Measurements from ENCODE around the gene C6orf89.
"Not testable (repeated sequence)": the region's sequence is repeated elsewhere in the genome, so short reads cannot be mapped to it uniquely, and the experiment has no call there.

C6orf89 gene

DNA sequence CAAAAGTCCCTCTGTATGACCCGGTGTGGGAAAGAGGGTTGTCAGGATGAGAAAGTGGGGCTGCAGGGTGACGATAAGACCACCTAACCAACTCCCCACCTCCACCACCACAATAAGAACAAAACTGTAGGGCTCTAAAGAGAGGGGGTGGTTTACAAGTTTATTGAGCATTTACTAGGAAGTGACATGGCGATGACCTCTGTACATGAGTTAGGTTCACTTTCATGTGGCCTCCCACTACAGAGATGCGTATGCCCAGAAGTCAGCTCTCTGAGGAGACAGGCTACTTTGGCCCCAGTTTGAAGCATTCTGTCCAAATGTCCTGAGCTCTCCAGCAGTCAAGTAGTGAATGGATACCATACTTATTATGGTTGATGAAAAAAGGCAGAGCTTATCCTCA lies 40.1 kb downstream of the C6orf89 start:
- DNase-seq, result no peak

DNA sequence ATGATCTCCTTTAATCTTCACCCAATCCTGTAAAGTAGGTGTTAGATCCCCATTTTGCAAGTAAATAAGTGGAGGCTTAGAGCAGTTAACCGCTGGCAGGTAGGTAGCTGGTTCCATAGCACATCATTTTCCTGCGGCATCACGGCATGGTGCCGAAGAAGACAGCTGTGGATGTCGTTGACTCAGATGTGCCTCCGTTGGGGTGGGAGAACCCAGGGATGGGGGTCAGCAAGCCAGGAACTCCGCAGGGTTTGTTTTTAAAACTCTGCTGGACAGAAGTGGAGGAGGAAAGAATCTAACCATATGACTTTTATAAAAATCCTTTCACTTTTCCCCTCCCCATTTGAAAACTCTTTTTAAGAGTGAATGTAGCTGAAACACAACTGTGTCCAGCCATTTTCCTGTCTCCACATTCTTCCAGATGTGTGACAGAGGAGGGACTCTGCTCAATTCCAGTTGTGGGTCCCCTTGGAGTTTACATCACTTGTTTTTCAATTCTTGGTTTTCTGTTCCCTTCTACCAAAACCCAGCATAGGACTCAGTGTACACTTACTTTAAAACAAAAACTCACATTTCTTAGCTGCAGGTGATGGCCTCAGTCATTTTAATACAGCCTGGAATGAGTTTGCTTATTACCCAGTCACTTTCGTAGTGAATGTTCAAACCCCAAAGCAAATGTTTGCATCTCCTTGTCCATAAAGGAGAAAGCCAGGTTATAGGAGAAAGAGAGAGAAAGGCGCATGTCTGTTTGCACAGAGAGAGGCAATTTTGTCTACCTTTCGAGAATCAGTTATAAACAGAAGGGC lies 41.2 kb downstream of the C6orf89 start:
- no peak for DNase-seq

DNA sequence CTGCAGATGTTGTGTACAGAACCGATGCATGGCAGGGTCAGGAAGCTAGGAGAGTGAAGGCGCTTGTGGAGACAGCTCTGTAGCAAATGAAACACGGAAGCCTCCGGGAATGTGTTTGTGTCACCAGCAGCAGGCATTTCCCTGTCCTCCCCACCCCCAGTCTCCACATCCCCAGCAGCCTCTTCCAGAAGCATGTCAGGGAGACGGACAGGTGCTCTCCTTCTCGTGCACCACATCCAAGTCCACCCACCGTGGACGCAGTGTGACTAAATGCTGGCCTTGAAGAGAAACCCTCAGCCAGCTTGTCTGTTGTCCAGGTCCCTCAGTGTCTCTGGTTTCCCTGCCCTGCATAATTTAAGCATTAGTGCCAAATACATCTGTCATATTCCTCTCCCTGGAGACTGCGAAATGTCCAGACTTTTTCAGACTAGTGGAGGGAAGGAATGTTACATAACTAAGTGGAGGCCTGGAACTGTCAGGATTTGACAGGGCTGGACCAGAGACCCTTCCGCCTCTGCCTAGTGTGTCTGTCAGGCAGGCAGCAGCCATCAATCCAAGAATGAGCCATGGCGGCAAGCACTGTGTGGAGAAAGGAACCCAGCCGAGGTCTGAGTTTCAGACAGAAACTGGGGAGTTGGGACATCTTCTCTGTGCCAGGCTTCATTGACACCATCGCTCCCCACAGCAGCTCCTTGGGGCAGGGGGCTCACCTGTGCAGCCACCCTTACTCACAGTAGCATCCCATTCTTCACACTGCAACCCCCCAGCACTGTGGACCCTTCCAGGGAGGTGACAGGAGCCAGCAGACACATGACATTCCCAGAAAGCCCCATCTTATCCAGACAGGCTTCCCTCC lies 42.2 kb downstream of the C6orf89 start:
- DNase-seq, result no peak

DNA sequence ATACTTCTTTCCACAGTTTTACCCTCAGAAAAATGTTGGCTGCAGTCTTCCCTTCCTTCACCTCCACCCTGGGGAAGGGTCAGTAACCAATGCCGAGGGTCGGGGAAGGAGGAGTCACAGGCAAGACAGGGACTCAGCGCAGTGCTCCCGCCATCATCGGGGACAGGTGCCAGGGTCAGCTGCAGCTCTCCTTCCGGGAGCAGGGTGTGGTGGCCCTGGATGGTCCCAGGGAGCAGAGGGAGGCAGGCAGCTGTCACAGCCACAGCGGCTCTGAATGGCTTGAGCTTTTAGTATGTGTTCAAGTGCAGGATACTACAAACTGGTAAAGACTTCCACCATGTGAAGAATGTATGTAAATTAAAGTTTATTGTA lies 42.8 kb downstream of the C6orf89 start:
- DNase-seq, result no peak

- DNase-seq, result no peak
Observed at GRCh38 chr6:36929152-36929551, 43.4 kb downstream of the C6orf89 start.

DNA sequence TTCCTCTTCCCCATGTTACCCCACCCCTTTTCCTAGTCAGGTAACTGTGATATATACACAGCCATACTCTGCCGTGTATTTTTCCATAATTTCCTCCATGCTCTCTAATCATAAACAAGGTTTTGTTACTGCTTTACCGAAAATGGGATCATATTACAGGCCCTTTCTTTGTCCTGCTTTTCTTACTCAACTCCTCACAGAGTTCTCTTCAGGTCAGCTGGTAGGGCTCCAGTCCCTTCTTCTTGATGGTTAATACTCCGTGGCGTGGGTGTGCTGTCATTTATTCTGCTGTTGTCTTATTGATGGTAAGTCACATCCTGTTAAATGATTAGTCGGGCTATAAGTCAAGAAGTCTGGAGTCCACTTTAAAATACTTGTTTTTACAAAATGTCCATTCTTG lies 43.9 kb downstream of the C6orf89 start:
- no peak for DNase-seq

GRCh38 chr6:36930483-36930882 lies 44.7 kb downstream of the C6orf89 start:
- DNase-seq, result no peak

DNA sequence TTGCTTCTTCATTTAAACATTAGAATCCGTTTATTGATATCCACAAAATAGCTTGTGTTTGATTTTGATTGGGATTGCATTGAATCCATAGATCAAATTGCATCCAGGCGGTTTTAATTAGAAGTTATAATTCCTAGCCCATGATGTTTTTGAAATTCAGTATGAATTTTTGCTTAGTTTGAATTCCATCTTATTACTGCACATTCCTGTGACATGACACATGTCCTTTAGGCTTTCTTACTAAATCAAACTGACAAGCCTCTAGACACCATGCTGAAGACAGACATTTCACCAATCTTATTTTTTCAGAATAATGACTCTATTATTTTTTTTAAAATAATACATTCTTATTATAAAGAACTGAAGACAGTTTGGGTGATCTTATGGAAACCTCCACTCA lies 47.4 kb downstream of the C6orf89 start:
- no peak for DNase-seq

GRCh38 chr6:36933519-36933918 lies 47.8 kb downstream of the C6orf89 start:
- DNase-seq, result no peak

GRCh38 chr6:36934901-36935300 lies 49.1 kb downstream of the C6orf89 start:
- DNase-seq, result no peak

GRCh38 chr6:36936824-36937223 lies 51.1 kb downstream of the C6orf89 start:
- DNase-seq, result no peak

- DNase-seq, result no peak
Observed at GRCh38 chr6:36937896-36938295, 52.1 kb downstream of the C6orf89 start.

DNA sequence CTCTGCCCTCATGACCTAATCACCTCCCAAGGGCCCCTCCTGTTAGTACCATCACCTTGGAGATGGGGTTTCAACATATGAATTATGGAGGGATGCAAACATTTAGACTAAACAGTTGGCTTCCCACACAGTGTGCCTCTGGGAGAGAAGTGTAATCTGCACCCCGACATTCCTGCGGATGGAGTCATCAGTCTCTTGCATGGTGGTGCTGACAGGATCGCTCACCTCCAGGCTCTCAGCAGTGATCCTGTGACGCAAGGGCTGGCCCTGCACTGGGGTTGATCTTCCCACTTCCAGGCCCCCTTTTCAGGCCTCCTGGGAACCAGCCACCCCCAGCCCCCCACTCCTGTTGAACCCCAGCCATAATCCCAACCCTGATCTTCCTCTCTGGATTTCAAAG lies 52.8 kb downstream of the C6orf89 start:
- DNase-seq, result no peak

- not testable (repeated sequence) for DNase-seq
Observed at GRCh38 chr6:36939005-36939404, 53.3 kb downstream of the C6orf89 start.

DNA sequence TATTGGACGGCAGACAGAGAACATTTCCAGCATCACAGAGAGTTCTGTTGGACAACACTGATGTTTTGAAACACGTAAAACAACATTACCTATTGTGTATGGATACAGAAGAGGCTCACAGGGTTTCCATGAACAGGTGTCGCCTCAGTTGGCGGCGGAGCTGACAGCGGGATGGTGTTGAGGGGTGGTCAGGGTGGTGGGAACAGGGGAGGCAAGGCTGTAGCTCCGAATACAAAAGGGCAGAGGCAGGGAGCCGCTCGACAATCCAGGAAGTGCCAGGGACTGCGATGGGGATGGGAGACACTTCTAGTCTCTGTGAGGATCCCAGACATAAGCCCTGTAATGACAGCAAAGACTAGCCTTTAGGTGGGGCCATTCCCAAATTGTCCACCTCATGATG lies 54.3 kb downstream of the C6orf89 start:
- DNase-seq, result no peak

- not testable (repeated sequence) for DNase-seq
Observed at GRCh38 chr6:36941561-36941960, 55.8 kb downstream of the C6orf89 start.

- DNase-seq, result not testable (repeated sequence)
Observed at GRCh38 chr6:36942329-36942728, 56.6 kb downstream of the C6orf89 start.

DNA sequence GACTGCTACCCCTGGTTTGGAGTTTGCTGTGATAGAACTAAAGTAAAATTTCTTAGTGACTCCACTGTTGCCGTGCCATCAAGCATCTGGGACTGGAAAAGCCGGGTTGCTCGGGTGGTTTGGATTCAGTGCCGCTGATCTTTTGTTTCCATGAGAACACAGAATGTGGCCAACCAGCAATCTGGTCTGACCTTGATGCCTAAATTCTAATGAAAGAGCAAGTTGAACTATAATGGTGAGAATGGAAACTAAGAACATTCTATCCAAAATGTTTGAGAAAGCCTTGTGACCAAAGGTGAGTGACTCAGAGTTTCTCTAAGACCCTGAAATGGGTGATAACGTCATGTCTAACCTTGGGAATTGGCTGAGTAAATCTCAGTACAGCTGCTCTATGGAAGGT lies 58.9 kb downstream of the C6orf89 start:
- DNase-seq, result no peak

- no peak for DNase-seq
Observed at GRCh38 chr6:36945301-36945700, 59.5 kb downstream of the C6orf89 start.

DNA sequence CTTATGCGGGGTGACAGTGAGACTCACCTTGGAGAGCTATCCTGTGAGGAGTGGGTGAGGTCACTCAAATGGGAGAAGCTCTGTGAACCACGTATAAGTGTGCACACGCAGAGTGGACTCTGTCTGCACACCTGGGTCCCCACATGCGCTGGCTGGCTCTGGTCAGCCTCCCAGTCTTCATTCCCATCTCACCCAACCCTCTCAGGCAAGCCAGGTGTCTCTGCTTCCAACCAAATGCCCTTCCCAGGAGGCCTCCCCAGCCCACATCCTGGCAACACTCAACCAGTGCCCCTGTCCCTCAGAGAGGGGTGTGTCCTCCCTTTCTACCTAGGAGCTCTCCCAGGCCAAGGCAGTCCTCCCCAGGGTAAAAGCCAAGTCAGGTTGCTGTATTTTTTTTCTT lies 60.8 kb downstream of the C6orf89 start:
- DNase-seq, result no peak

DNA sequence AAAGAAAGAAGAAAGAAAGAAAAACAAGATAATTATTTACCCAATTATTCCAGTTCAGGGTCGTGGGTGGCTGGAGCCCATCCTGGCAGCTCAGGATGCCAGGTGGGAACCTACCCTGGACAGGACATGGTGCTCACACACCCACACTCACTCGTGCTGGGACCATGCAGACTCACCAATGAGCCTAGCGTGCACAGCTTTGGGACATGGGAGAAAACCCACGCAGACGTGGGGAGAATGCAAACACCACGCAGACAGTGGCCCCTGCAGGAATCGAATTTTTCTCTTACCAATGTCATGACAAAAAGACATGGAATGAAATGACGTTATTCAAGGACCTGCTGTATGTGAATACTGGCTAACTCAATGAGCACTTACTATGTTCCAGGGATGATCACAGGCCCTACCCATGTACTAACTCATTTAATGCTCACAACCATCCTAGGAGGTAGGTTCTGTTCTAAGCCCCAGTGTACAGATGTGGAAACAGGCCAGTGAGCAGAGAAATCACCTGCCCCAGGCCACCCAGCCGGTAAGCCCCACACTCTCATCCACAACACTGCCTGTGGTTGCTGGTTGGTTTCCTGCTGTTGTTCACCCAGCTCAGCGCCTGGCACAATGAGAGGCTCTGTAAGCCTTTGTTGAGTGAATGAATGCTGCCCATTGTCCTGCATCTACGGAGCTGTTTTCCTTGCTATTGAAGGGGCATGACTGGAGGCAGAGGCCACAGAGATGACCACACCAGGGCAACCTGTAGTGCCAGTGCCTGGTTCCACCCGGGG lies 62.0 kb downstream of the C6orf89 start:
- no peak for DNase-seq

DNA sequence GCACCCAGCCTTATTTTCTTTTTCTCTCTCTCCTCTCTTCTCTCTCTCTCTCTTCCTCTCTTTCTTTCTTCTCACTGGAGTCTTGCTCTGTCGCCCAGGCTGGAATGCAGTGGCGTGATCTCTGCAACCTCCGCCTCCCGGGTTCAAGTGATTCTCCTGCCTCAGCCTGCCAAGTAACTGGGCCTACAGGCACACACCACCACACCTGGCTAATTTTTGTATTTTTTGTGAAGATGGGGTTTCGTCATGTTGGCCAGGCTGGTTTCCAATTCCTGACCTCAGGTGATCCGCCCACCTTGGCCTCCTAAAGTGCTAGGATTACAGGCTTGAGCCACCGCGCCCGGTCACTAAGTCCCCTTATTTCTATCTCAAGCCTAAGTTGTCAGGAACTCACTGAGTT lies 63.3 kb downstream of the C6orf89 start:
- DNase-seq, result not testable (repeated sequence)

DNA sequence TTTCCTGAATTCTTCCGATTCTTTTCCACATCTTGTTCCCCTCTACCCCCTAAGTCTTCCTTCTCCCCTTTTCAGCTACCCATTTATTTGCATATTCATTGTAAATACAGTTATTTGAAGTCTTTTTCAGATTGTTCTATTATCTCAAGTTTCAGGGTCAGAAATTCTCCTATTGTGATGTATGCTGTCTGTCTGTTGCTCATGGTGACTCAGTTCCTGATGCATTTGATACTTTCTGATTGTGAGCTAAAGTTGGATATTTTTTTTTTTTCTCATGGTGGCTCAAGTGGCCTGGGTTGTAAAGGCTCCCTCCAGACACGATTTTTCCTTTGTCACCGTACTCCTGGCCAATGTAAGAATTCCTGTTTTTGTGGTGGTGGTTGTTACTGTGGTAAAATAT lies 63.9 kb downstream of the C6orf89 start:
- no peak for DNase-seq

GRCh38 chr6:36953931-36954261 lies 68.1 kb downstream of the C6orf89 start:
- DNase-seq, result no peak

Measured in DMS 273 treated with DMSO at 0.1 percent for 48 hours (cell line).